ENCODE measurements around the gene MYMK.

The MYMK gene

DNA sequence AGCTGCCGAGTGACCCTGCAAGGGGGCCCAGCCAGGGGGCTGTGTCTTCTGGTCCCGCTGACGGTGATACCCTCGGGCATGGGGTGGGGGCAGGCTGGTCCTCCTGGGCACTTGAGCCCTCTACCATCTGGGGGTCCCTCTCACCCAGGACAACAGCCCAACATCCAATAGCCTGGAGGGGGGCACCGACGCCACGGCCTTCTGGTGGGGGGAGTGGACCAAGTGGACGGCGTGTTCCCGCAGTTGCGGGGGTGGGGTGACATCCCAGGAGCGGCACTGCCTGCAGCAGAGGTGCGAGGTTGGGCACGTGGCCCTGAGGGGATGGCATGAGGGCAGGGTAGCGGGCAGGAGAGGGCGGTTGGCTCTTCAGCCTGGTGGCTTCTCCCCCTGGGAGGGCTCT, 12.5 kb upstream of the MYMK start:
- Mint-ChIP-seq H3K4me3 (no peak overlapping the region), H3K27ac (ENCODE audit: low read depth) (no peak overlapping the region), H3K36me3 (ENCODE audit: insufficient read depth) (peaks cover 3% of the 10 kb centered on the region), H3K9me3 (no peaks in the 10 kb centered on the region), H3K27me3 (peaks cover 49% of the 10 kb centered on the region), H3K4me1 (no peaks in the 10 kb centered on the region)
- no peak for DNase-seq (ENCODE audit: low spot score in 2 of 2)
- no peak for ATAC-seq (replicated peaks; ENCODE audit: extremely low read depth, poor library complexity, severe bottlenecking)

DNA sequence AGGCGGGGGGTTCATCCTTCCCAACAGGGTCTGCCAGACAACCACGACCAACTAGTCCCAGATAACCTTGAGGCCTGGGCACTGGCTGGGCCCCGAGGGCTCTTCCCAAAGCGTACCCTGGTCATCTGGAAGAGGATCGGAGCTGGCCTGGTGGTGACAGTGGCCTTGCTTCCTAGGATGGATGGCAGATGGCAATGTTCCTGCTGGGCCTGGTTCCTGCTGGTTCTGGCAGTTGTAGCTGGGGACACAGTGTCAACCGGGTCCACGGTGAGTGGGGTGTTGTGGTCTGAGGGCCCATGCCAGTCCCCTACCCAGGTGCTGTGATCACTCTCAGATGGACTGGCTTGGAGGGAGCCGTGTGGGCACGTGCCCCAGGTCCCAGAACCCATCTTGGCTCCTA, 11.8 kb upstream of the MYMK start:
- Mint-ChIP-seq H3K9me3 (no peaks in the 10 kb centered on the region), H3K4me1 (no peaks in the 10 kb centered on the region), H3K27me3 (peaks cover 56% of the 10 kb centered on the region), H3K4me3 (no peak overlapping the region), H3K36me3 (ENCODE audit: insufficient read depth) (no peaks in the 10 kb centered on the region), H3K27ac (ENCODE audit: low read depth) (no peak overlapping the region)
- DNase-seq (ENCODE audit: low spot score in 2 of 2), result no peak
- ATAC-seq (replicated peaks; ENCODE audit: extremely low read depth, poor library complexity, severe bottlenecking), result no peak

DNA sequence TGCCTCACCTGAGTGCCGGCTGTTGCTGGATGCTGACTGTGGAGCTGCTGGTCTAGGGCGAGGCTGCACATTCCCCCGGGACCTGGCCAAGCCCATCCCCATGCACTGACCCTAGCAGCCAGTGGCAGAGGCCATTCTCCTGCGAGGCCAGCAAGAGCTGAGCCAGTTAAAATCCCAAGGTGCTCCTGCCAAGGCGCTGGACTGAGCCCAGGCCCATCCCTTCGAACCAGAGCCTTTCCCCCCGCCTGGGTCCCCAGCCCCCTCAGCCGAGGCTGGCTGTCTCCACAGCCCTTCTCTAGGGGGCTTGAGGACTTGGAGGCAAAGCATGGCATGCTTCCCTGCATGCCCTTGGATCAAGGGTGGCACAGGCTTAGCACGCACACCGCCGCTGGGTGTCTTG, 11.3 kb upstream of the MYMK start:
- DNase-seq (ENCODE audit: low spot score in 2 of 2) (no peak), ATAC-seq (replicated peaks; ENCODE audit: extremely low read depth, poor library complexity, severe bottlenecking) (no peak)
- H3K4me1 Mint-ChIP-seq, result no peaks in the 10 kb centered on the region
- peaks cover 56% of the 10 kb centered on the region for H3K27me3 Mint-ChIP-seq
- no peak overlapping the region for H3K4me3 Mint-ChIP-seq
- H3K9me3 Mint-ChIP-seq, result no peaks in the 10 kb centered on the region
- H3K36me3 Mint-ChIP-seq (ENCODE audit: insufficient read depth), result no peaks in the 10 kb centered on the region
- H3K27ac Mint-ChIP-seq (ENCODE audit: low read depth), result no peak overlapping the region

DNA sequence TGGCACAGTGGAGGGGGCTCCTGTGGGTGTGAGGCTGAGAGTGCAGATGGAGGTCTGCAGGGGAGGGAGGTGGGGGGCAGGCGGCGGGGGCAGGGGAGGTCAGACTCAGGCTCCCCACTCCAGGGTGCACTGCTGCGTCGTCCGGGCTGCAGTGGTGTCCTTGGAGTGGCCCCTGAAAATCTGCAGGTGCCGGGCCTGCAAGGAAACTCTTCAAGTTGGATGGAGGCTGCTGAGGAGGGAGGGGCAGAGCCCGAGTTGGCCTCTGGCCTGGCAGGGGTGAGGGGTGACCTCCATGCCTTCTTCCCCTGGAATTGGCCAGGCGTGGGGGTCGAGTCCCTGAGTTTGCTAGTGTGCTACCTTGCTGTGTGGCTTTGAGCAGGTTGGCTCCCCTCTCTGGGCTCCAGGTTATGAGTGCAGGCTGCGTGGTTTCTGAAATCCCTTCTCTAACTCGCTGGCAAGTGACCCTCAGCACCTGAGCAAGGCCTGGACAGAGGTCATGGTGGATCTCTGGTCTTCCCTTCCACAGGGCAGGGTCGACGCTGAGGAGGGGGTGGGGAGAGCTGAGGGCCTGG, 10.6 kb upstream of the MYMK start:
- Mint-ChIP-seq H3K36me3 (ENCODE audit: insufficient read depth) (no peaks in the 10 kb centered on the region), H3K27ac (ENCODE audit: low read depth) (no peak overlapping the region), H3K4me1 (no peaks in the 10 kb centered on the region), H3K4me3 (no peak overlapping the region), H3K27me3 (peaks cover 56% of the 10 kb centered on the region), H3K9me3 (no peaks in the 10 kb centered on the region)
- DNase-seq (ENCODE audit: low spot score in 2 of 2), result no peak
- no peak for ATAC-seq (replicated peaks; ENCODE audit: extremely low read depth, poor library complexity, severe bottlenecking)

DNA sequence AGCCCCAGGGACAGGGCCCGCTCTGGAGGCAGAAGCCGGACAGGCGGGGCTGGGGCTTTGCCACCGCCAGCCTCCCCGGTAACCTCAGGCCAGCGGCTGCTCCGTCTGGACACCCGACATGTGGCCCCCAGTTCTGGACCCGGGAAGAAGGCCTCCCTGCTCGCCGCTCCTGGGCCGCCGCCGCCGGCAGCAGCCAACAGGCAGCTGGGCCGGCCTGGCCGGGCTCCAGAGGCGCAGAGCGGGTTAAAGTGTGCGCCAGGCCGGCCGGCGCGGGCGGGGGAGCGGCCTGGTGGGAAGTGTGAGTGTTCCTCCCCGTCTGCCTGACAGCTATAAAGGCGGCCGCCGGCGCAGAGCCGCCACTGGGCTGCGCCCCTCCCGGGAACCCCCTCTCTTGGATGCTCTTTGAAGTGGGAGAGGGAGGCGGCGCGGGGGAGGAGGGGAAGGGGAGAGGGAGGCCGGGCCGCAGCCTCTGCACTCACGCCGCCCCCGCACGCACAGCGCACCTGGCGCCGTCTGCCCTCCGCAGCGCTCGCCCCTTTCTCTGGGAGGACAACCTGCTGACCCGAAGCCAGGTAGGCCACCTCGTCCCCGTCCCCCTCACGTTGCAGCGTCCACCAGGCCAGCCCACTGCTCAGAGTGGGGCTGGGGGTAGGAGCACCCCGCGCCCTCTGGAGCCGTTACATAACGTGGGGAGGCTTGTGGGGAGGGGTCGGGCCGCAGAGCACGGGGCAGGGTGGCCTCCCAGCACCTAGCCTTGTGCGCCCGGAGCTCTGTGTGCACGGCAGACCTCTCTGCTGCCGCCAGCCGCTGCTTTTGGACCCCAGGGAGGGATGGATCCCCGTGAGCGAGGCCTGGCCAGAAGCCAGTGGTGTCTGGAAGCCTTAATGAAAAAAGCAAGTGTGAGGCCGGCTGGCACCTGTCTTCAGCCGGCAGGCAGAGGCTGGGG, 9.9 kb upstream of the MYMK start, which contains the start of gene ADAMTSL2:
TSS of gene ADAMTSL2 (plus strand) at position 359 of the 946 bp plus-strand sequence. CDS start 2,009 bp downstream, outside the sequence.
- H3K27ac Mint-ChIP-seq (ENCODE audit: low read depth), result no peak within 1 kb of the TSS
- no peaks in the 10 kb centered on the region for H3K9me3 Mint-ChIP-seq
- no peak for ATAC-seq (replicated peaks; ENCODE audit: extremely low read depth, poor library complexity, severe bottlenecking)

DNA sequence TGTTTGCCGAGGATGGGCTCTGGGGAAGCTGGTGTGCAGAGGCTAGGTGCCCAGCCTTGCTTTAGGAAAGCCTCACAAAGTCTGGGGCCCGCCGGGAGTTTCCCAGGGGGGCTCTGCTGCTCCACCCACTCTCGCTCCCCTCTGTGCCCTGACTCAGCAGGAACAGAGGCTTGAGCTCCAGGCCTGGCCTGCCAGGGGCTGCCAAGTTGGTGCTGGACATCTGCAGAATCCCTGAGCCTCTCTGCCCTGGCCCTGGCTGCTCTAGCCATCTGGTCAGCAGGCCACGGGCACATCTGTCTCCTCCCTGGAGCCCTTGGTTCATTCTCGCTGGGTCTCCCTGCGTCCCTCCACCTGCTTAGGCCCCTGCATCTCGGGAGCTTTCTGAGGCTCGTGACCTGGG, 9.1 kb upstream of the MYMK start:
- H3K4me3 Mint-ChIP-seq, result no peak overlapping the region
- H3K9me3 Mint-ChIP-seq, result no peaks in the 10 kb centered on the region
- H3K36me3 Mint-ChIP-seq (ENCODE audit: insufficient read depth), result no peaks in the 10 kb centered on the region
- H3K27me3 Mint-ChIP-seq, result peaks cover 63% of the 10 kb centered on the region
- no peaks in the 10 kb centered on the region for H3K4me1 Mint-ChIP-seq
- no peak for DNase-seq (ENCODE audit: low spot score in 2 of 2)
- ATAC-seq (replicated peaks; ENCODE audit: extremely low read depth, poor library complexity, severe bottlenecking), result no peak
- no peak overlapping the region for H3K27ac Mint-ChIP-seq (ENCODE audit: low read depth)

More for the DNA sequence above, 9.9 kb upstream of the MYMK start, which contains the start of gene ADAMTSL2:
- no peaks in the 10 kb centered on the region for H3K4me1 Mint-ChIP-seq
- no peak for DNase-seq (ENCODE audit: low spot score in 2 of 2)
- no peak within 1 kb of the TSS for H3K4me3 Mint-ChIP-seq
- no peaks in the 10 kb centered on the region for H3K36me3 Mint-ChIP-seq (ENCODE audit: insufficient read depth)
- peaks cover 63% of the 10 kb centered on the region for H3K27me3 Mint-ChIP-seq

DNA sequence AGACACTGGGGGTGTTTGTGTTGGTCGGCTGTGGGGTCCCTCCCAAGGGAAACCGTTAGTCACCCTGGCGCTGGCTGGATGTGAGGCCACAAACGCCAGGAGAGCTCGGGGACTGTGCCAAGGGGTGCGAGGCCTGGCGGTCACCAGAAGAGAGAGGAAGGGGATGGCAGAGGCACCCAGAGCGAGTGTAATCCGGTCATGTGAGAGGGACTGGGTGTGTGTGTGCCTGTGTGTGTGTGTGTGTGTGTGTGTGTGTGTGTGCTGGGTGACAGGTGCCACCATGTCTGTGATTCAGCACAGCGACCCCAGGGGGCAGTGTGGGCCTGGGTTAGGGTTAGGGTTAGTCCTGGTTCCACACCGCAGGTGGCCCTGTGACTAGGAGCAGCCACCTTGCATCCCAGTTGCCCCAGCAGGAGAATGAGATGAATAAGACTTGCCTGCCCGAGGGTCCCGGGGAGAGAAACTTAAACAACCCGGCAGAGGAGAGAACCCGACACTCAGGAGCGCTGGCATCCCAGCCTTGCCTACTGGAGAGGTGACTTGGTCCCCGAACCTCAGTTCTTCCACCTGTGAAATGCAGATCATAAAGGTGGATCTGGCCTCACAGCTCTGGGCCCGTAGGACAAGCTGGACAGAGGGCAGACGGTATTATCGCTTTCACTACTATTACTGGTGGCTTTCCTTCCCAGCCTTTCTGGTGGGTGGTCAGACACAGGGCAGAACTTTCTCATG, 8.3 kb upstream of the MYMK start:
- ATAC-seq (replicated peaks; ENCODE audit: extremely low read depth, poor library complexity, severe bottlenecking), result peak; percentile 36
- Mint-ChIP-seq H3K27ac (ENCODE audit: low read depth) (peak overlapping the region; percentile 82), H3K9me3 (no peaks in the 10 kb centered on the region), H3K4me1 (no peaks in the 10 kb centered on the region), H3K36me3 (ENCODE audit: insufficient read depth) (no peaks in the 10 kb centered on the region), H3K27me3 (peaks cover 66% of the 10 kb centered on the region), H3K4me3 (no peak overlapping the region)
- peak; percentile 25 to 33 for DNase-seq (ENCODE audit: low spot score in 2 of 2)

DNA sequence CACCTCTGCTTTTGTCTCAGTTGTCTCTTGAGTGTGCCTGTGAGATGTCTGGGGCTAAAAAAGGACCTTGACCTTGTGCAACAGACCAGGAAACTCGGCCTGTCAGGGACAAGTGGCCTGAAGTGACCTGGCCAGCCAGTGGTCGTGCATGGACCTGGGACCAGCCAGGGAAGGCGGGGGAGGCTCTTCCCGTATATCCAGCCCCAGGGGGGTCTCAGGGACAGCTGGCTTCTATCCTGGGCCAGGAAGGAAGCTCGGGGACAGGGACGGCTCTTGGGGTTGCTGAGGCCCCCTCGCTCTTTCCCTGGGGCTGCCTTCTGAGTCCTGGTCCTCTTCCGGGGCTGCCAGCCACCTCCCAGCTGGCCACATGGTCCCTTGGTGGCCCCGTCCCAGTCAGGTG, 6.5 kb upstream of the MYMK start:
- no peak overlapping the region for H3K4me3 Mint-ChIP-seq
- no peak for DNase-seq (ENCODE audit: low spot score in 2 of 2)
- no peak overlapping the region for H3K27ac Mint-ChIP-seq (ENCODE audit: low read depth)
- peaks cover 82% of the 10 kb centered on the region for H3K27me3 Mint-ChIP-seq
- no peaks in the 10 kb centered on the region for H3K36me3 Mint-ChIP-seq (ENCODE audit: insufficient read depth)
- H3K4me1 Mint-ChIP-seq, result no peaks in the 10 kb centered on the region
- H3K9me3 Mint-ChIP-seq, result no peaks in the 10 kb centered on the region
- no peak for ATAC-seq (replicated peaks; ENCODE audit: extremely low read depth, poor library complexity, severe bottlenecking)

DNA sequence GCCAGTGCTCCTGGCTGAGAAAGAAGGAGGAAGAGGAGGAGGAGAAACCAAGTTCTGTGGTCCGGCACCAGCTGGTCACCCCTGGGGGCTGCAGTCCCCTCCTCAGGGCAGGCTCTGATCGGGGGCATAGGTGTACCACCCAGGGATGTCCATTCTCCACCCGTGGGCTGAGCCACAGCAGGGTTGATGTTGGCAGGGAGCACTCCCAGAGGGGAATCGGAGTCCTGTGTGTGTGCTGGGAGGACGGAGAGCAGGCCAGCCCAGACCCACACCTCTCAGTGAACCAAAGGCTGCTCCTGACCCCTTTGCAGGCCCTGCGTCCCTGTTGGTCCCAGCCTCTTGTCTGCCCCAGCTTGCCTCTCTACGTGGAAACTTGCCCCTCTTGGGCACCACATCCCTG, 5.1 kb upstream of the MYMK start:
- peaks cover 71% of the 10 kb centered on the region for H3K27me3 Mint-ChIP-seq
- H3K4me1 Mint-ChIP-seq, result no peaks in the 10 kb centered on the region
- ATAC-seq (replicated peaks; ENCODE audit: extremely low read depth, poor library complexity, severe bottlenecking) (no peak), DNase-seq (ENCODE audit: low spot score in 2 of 2) (no peak)
- H3K27ac Mint-ChIP-seq (ENCODE audit: low read depth), result no peak overlapping the region
- no peaks in the 10 kb centered on the region for H3K9me3 Mint-ChIP-seq
- no peaks in the 10 kb centered on the region for H3K36me3 Mint-ChIP-seq (ENCODE audit: insufficient read depth)
- H3K4me3 Mint-ChIP-seq, result no peak overlapping the region

DNA sequence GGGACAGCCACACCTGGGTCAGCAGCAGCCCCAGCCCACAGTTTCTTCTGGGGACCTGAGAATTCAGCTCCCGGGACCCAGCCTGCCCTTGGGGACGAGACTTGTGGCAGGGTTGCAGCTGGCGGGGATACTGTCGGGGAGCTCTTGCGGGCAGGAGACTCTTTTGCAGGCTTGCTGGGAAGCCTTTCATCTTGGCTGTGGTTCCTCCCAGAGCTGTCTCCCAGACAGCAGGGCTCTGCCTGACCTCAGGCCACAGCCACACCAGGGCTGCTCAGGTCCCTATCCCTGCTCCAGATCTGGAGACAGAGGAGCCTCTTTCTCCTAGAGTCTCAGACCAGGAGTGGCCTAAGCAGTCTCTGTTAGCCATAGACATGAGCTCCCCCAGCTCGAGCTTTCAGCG, 4.7 kb upstream of the MYMK start:
- H3K36me3 Mint-ChIP-seq (ENCODE audit: insufficient read depth), result no peaks in the 10 kb centered on the region
- no peak overlapping the region for H3K4me3 Mint-ChIP-seq
- no peak for ATAC-seq (replicated peaks; ENCODE audit: extremely low read depth, poor library complexity, severe bottlenecking)
- no peak for DNase-seq (ENCODE audit: low spot score in 2 of 2)
- H3K4me1 Mint-ChIP-seq, result no peaks in the 10 kb centered on the region
- peaks cover 69% of the 10 kb centered on the region for H3K27me3 Mint-ChIP-seq
- H3K27ac Mint-ChIP-seq (ENCODE audit: low read depth), result no peak overlapping the region
- no peaks in the 10 kb centered on the region for H3K9me3 Mint-ChIP-seq

DNA sequence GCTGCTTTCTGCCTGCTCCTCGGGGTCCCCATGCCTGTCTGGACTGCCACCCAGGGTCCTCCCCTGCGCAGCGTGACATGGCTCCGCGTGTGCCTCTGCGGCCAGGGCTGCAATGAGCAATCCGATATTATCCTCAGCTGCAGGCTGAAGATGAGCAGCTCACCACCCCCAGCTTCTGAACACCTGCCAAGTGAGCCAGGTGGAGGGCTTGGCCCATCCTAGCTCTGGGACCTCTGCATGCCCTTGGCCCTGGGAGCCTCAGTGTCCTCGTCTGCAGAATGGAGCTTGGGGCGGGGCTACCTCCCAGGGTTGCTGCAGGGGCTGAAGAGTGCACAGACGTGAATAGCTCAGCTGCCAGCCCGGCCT, 4.1 kb upstream of the MYMK start:
- H3K4me3 Mint-ChIP-seq, result no peak overlapping the region
- H3K4me1 Mint-ChIP-seq, result no peaks in the 10 kb centered on the region
- no peaks in the 10 kb centered on the region for H3K36me3 Mint-ChIP-seq (ENCODE audit: insufficient read depth)
- DNase-seq (ENCODE audit: low spot score in 2 of 2) (no peak), ATAC-seq (replicated peaks; ENCODE audit: extremely low read depth, poor library complexity, severe bottlenecking) (no peak)
- H3K9me3 Mint-ChIP-seq, result no peaks in the 10 kb centered on the region
- peaks cover 68% of the 10 kb centered on the region for H3K27me3 Mint-ChIP-seq
- no peak overlapping the region for H3K27ac Mint-ChIP-seq (ENCODE audit: low read depth)

DNA sequence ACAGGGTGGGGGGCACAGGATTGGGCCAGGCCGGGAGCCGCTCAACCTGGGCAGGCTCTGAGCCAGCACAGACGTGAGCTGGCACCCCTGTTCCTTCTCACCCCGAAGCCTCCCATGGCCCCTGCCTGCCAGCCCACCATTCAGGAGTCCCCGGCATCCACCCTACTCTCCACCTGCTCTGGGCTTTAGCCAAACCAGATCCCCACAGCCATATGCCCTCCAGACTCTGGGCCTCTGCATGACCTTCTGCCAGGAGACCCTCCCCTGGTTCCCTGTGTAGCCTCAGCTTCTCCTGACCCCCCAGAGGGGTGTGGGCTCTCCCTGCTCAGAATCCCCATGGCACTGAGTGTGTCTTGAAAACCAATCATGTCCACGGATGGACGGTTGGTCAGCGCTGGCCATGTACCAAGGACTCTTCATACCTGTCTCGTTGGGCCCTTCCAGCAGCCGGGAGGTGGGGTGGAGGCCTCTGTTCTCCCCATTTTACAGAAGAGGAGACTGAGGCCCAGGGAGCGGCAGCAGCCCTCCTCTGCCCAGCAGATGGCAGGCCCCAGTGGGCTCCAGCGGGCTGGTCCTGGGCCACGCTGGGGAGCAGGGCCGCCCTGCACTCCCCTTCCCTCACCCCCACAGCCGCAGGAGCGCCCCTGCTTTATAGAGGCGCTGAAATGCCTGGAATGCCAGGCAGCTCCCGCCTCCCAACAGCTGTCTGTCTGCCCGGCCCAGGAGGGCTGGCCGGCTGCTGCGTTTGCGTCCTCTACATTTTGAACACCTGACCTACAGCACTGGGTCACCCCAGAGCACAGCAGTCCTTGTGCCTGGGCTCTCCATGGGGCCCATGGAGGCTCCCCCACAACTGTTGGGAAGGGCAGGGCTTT, 3.5 kb upstream of the MYMK start:
- ATAC-seq (replicated peaks; ENCODE audit: extremely low read depth, poor library complexity, severe bottlenecking) (no peak), DNase-seq (ENCODE audit: low spot score in 2 of 2) (no peak)
- Mint-ChIP-seq H3K4me1 (no peaks in the 10 kb centered on the region), H3K27me3 (peaks cover 62% of the 10 kb centered on the region), H3K4me3 (no peak overlapping the region), H3K9me3 (no peaks in the 10 kb centered on the region), H3K27ac (ENCODE audit: low read depth) (no peak overlapping the region), H3K36me3 (ENCODE audit: insufficient read depth) (peaks cover 1% of the 10 kb centered on the region)
